NCI-H128 (cell line): ENCODE results near the gene EHMT1.

ENCODE experiments used
- DNase-seq: peaks from one replicate; lab custom pipeline; 2025; ENCODE audit not compliant: unreplicated experiment; lab: John Stamatoyannopoulos, UW

The EHMT1 gene

DNA sequence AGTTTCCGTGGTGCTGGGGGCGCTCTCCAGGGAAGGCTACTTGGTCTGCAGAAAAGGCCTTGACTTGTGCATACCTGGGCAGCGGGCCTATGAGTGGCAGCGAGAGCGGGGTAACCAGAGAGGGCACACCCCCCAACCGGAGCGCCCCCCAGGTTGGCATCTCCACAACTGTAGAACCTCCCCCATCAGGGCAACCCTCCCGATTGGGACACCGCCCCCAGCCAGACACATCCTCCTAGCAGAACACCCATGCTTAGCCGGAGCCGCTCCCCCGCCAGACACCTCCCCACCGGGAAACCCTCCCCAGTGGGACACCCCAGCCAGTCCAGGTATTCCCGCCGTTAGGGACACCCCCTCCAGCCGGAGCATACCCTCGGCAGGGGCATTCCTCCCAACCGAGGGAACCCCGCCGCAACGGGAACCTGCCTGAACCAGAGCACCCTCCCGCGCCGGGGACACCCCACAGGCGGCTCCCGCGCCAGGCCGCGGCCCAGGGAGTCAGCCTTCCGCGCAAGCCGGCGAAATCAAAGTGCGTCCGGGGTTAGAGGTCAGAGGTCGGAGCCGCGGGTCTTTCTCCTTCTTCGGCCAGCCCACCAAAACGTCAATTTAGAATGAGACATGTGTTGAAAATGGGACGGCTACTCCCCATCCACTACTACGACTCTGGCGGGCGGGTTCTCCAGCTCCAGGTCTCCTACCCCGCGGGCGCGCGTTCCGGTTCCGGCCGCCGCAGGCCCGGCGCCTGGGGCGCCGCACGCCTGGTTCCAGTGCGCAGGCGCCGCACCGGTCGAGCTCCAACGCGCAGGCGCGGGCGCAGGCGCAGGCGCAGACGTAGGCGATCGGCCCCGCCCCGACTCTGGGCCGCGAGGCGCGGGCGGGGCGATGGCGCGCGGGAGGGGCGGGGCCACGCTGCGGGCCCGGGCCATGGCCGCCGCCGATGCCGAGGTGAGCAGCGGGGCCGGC, at the start of gene EHMT1:
Gene EHMT1 (plus strand): TSS at position 901 of the 963 bp plus-strand sequence. CDS start 24 bp downstream, at position 925.
- DNase-seq, result peak; percentile 85

DNA sequence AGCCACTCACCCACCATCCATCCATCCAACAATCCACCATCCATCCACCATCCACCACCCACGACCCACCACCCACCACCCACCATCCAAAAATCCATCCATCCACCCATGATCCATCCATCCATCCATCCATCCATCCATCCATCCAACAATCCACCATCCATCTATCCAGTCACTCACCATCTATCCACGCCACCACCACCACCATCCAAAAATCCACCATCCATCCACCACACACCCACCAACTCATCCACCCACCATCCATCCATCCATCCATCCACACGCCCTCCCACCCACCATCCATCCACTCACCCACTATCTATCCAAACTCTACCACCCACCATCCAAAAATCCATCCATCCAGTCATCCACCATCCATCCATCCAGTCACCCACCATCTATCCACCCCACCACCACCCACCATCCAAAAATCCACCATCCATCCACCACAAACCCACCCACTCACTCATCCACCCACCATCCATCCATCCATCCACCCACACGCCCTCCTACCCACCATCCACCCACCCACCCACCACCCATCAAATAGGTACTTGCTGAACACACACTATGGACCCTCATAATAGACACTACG, 49.1 kb upstream of the EHMT1 start:
- no peak for DNase-seq

DNA sequence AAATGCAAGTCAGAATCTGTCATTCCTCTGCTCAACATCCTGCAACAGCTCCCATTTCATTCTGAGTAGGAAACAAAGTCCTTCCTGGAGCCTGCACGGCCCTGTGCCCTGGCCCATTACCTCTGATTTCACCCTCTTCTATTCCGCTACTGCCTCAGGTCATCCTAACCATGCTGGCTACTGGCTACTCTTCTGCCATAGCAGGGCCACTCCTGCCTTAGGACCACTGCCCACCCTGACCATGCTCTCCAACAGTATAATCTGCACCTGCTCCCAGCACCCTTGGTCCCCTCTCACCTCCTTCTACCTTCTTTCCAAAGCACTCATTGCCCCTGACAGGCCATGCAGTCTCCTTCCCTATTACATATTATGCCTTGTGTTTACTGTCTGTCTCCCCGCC, 48.2 kb upstream of the EHMT1 start:
- no peak for DNase-seq

DNA sequence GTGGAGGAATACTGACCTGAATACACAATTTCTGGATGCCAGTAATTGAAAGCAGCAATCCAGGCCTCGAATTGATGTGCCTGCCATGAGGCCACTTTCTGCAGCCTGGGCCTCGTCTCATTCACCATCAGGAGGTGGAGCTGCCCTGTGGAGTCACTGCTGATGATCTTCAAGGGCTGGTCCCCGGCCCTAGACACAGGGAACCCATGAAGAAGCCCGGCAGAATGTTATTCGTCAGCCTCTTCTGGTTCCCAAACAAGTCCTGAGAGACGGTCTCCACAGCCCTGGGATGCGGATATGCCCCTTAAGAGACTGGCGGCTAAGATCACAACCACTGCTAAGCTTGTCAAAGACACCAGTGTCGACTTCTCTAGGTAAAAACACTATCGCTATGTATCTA, 44.6 kb upstream of the EHMT1 start:
- DNase-seq, result no peak

DNA sequence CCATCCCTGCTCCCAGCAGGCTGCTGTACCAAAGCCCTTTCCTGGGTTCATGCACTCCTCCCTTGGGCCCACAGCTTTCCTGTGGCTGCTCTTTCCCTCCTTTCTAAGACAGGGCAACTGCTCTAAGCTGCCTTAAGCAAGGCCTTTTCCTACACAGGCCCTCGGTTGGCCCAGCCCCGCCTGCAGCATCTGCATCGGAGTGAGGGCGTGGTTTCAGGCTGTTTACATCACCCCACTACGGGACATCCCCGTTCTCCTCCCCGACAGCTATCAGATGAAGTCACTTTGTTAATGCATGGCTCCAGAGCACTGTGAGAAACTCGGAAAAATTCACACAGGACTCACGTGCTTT, 43.5 kb upstream of the EHMT1 start:
- DNase-seq, result no peak

DNA sequence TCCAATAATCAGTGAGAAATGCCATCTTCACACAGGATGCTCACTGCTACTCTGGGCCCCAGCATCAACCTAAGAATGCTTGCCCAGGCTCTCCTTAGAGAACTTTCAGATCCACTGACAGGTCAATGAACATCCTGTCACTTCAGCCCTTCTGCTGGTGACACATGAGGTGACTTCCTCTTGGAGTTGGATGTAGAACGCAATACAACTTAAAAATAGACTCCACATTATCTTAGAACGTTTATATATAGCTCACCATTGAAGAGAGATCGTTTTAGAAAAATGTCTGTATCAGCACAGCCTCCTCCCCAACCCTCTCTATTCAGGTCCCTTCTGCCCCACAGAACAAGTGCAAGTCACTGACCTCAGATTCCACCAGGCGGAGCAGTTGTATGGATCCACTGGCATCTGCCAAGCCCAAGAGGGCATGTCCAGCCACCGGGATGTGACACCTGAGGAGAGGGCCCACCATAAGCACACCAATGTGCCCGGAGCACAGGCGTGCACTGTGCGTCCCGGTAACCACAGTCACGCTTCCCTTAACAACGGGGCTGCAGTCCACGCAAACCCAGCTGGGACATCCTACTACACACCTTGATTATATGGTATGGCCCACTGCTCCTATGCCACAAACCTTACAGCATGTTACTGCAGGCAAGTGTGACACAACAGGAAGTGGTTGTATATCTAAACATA, 42.9 kb upstream of the EHMT1 start:
- no peak for DNase-seq

DNA sequence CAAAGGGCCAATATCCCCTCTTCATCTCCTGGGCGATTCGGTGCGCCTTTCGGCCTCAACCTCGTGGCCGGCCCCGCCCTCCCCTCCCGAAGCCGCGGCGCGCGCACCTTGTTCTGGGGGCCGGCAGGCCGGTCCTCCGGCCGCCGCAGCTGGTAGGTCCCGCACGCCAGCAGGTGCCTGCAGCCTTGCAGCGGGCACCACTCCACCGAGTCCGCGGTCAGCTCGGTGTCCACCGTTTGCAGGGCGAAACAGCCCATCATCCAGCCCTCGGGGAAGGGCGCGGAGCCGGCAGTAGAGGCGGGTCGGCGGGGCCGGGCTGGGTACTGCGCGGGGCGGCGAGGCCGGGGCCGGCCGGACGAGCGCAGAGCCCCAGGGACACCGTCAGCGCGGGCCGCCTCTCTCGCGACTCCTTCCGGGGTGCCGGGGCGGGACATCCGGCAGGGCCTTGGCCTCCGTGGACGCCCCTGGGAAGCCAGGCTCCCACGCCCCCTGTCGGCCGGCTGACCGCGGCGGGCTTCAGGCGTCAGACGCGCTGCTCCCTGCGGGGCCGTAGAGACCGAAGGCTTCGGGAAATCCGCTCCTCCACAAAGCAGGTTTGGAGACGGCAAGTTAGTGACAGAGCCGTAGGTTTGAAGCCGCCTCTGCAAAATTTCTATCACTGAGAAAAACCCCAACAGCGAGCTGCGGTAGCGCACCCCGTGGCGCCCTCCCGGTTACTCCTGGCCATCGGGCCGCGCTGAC, 40.1 kb upstream of the EHMT1 start, which contains the start of gene DPH7:
Gene DPH7 (minus strand): TSS at position 408 of the 741 bp plus-strand sequence. CDS start 148 bp downstream, at position 260.
- peak; percentile 76 for DNase-seq

DNA sequence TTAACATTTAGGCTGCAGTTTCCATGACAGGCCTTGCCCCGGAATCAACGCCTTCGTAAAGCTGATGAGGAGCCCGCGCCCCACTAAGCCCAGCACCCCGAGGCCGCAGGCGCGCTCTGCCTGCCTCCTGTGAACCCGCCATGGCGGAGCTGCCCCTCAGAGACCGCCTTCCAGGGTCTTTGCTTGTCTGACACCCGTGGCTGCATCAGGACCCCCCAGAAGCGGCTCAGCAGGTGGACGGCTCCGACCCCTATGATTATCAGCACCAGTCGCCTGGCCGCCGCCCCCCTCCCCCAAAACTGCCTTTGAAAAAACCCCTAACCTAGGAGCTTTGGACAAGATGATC, 39.6 kb upstream of the EHMT1 start:
- no peak for DNase-seq

DNA sequence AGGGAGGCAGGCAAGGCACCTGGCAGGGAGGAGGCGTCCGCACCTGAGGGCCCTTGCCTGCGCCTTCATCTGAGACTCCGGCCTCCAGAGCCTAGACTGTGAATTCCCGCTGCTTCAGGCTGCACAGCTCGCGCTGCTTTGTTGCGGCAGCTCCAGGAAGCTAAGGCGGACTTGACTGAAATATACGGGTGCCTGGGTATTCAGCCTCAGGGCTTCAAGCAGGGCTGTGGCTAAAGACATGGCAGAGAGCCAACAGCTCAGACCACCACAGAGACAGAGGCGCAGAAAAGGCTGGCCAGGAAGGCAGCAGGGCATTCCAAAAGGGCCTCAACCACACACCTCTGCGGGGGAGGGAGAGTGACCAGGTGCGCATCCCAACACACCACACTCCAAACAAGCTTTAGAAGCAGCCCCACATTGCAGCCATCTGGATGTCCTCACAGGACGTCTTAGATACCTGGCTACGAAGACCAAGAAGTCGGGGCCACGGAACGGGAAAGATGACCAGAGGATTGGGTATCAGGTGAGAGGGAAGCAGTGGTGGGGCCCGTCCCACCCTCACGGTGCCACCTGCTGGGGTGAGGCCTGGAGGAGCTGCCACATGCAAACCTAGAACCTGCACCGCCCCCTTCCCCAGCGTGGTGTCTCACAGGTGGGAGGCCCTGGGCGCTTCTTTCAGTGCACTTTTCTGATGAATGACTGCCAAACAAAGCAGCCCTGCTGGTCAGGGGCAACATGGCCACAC, 38.4 kb upstream of the EHMT1 start:
- no peak for DNase-seq

DNA sequence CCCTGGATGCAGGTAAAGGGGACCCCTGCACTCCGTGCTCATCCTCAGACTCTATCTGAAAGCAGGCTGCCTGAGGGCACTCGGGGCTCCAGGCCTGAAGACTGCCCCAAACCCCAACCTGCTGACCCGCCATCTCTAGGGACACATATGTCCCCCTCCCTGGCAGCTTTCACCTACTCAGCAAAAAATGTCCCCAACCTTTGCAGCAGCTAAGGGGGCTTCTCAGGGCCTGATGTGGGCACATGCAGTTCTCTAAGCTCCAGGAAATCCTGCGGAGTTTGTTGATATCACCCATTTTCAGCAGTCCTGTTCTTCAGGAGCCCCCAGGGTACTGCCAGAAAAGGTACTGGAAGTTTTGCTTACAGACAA, 37.9 kb upstream of the EHMT1 start:
- DNase-seq, result no peak

DNA sequence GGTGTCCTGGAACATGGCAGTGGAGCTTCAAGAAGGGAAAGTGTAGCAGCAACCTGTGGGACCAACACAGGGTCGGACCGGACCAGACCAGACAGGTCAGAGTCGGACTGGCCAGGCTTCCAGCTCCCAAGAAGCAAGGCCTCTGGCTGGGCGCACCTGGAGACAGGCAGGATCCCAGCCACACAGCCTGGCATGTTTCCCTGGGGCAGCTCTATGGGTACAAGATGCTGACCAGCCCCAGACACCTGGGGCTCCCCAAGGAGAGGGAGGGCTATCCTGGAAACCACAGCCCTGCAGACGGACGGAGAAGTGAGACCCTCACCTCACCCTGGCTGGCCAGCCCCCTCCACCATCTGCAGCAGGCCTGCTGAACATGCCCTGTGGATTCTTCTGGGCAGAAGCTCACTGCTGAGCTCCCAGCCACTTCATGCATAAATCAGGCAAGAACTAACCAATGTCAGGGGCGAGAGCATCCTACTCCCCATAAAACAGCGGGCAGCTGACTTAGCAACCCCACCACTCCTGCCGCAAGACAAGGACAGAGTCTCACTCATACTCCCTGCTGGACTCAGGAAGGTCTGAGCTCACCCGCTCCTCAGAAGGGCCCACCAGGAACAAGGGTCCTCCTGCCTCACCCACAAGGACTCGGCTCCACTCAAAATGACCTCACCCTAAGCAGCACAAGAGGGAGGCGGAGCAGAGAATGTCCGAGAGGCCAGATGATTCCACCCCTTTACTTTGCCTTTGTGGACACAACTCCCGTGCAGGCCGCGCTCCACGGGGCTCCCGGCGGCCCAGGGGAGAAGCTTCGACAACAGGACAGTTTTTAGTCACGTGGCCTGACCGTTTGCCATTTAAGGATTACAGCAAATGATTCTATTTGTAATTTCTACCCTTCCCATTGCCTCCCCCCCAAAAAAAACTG, 37.2 kb upstream of the EHMT1 start:
- no peak for DNase-seq

DNA sequence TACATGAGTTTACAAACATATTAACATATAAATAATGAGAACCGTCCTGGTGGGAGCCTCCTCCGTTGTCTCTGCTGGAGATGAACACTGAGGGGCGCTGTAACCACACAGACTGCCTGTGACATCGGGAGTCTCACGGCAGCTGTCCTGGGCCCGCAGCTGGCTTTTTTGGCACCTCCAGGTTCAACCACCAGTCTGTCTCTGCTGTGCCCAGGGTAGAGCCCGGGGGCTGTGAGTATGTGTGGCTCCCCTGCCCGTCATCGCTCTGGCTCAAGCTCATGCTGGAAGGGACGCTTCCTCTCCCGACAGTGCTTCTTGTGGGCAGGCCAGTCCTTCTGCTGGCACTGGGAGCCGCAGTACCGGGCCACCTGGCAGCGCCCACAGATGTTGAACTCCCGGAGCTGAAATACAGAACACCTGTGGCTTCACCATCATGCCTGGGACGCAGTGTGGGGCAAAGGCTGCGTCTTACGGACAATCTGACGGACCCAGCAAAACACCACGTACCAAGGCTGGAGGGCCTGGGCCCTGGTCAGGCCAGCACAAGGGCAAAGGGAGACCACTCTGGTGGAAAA, 36.4 kb upstream of the EHMT1 start:
- DNase-seq, result no peak

DNA sequence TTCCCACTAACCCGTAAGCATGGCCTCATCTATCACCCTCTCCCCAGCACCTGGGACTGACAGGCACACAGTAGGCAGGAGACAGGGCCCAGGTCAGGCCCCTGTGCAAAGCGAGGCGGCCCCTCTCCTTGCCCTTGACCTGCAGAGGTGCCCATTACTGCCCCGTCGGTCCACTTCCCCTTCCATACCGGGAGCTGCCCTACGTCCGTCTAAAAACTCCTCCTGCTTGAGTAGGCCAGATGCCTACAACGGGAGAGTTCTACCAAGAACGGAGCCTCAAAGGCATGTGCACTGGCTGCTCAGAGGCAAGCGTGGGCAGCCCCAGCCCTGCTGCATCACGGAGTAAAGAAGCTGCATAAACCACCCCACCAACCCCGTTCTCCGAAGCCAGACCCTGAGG, 35.5 kb upstream of the EHMT1 start:
- DNase-seq, result no peak

DNA sequence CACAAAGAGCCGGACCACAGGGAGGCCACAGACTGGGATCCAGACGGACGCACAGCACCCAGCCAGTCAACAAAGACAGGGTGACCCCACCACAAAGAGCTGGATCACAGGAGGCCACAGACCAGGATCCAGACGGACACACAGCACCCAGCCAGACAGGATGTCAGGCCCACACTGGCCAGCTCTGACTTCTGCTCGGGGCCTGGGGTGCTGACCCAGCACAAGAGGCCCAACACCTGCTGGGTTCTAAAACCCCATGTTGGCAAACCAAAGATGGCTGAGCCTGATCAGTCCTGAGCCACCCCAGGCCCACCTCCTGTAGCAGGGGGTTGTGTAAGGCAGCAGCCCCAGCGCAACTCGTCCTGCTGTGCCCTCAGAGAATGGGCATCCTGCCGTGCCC, 34.8 kb upstream of the EHMT1 start:
- no peak for DNase-seq

DNA sequence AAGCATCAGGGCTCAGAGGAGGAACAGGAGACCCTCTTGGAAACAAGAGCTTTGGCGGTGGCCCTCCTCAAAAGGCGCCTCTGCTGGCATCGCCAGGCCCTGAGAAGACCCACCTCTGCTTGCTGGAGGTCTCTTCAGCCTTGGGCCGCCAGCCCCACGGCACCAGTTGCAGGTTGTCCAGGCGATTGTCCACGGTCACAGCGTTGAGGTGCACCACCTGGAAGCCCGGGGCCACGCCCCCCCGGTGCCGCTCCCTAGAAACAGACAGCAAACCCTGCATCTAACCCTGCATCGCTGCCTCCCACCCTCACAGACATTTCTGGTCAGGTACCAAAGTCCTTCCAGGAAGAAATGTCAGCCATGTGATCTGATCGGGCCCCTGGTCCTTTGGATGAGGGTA, 32.0 kb upstream of the EHMT1 start:
- DNase-seq, result no peak

DNA sequence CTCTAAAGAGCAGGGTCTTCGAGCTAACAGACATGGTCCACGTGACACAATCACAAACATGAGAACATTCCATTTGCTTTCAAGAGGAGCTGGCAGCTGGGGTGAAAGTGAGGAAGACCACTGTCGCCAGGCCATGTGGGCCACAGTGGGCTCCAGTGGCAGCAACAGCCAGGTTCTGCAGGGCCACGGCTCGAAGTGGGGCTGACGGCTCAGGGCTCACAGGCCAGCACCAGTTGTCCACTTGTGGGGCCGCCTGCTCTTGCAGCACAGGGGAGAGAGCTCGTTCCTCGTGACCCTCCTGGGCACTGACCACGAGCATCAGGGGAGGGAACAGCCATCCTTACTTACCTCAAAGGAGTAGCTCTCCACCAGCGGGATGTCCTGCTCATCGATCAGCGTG, 30.5 kb upstream of the EHMT1 start:
- no peak for DNase-seq

DNA sequence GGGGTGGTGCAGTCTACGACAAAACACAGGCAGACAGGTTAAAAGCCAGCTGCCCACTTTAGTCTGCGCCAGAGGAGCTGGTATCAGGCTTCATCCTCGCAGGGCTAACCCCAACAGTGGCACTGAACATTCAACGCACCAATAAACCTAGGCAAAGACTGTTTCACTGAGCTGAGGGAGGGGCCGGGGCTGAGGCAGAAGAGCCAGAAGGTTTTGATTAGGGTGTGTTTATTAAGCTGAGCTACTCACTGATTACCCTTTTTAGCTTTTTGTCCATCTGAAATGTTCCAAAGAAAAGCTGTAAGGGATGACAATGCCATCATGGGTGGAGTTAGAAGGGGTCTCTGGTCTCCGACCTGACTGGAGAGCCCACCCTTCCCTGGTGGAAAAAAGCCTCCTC, 29.9 kb upstream of the EHMT1 start:
- no peak for DNase-seq

DNA sequence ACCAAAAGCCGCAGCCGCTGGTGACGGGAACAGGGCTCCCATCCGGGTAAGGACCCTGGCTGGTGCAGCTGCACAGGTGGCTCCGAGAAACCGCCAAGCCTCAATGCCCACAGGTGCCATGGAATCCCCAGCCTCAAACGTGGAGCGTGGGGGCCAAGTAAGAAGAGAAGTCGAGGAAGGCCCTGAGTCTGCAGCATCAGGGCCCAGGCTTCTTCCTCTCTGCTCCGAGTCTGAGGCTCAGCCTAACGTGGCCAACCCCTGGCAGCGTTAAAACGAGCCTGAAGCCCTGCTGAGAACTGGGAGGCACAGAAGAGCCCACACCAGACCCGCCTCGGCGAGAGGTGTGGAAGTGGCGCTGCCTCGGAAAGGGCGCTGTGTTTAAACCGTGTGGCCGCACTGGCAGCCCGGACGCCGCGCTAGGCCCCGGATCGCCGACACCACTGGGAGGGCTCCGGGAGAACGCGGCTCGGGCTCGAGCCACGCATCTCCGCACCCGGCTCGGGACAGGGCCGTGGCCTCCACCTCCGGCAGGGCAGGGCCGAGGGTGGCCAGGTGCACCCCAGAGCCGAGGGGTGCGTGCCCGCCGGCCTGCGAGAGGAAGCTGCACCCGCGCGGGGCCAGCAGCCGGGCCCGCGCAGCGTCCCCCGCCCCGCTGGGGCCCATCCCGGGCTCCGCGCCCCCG, 29.2 kb upstream of the EHMT1 start:
- no peak for DNase-seq

DNA sequence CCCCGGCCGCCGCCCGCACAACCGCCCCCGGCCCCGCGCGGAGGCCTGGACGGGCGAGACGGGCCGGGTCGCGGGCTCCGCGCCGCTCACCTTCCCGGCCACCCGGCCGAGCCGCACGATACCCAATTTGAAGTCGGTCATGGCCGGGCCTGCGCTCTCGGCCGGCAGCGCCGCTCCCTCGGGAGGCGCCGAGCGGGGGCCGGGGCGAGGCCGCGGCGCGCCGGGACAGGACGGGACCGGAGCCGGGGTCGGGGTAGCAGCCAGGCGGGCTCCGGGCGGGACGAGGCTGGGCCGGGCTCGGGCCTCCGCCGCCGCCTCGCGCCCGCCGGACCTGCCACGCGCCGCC, 28.7 kb upstream of the EHMT1 start:
- no peak for DNase-seq
